ENCODE data around the gene ZNF407. TPM values are rescaled to one million over a fixed set of nuclear protein-coding genes. Genes with fewer than 3 reads are reported as not detected.

ZNF407 gene
- total RNA-seq, 1 experiment from 2014 or later, result 4.4 TPM

DNA sequence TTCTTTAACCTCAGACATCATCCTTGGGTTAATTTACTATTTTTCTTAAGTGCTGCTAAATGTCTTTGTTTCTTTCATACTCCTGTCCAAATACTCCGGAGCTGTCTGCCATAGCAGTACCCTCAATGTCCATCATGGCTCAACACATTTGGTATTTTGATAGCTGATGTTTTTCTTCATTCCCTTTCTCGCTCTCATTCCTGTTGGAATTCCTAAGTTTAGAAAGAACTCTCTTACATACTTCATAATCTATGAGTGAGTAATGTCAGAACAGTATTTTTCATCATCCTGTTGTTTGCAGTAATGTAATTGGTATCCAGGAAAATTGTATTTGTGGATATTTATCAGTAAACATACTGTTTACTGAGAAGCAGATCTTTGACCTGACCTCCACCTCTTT, 328.4 kb downstream of the ZNF407 start:
- H3K36me3 ChIP-seq, result no peaks in the 10 kb centered on the region
- no peaks in the 10 kb centered on the region for H3K27me3 ChIP-seq
- H3K9me3 ChIP-seq, result no peaks in the 10 kb centered on the region
- no peak overlapping the region for H3K4me3 ChIP-seq
- DNase-seq, result no peak

DNA sequence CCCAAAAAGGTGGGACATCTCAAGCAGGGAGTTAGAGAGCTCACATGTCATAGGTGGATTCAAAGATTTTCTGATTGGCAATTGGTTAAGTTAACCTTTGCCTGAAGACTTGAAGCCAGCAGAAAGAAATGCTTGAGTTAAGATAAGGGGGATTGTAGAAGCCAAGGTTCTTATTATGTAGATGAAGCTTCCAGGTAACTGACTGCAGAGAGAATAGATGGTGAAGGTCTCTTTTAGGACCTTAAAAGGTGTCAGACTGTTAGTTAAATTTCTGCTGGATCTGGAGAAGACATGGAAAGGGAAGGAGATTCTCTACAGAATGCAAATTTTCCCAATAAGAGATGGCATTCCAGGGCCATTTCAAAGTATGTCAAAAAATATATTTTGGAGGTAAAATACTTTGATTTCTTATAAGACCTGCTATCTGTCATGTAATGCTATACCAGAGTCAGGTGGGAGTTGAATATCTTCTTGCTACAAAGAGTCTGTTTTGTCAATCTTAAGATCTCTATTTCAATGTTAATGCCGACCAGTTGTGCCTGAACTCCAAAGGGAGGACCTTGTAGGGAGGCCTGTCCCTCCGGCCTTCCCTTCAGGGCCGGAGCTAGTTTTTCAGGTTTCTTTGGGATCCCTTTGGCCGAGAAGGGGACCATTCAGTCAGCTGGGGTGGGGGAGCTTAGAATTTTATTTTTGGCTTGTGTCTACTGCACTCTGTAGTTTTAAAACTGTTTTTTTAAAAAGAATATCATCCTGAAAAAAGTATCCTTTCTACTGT, 330.7 kb downstream of the ZNF407 start:
- Histone ChIP-seq H3K9me3 (no peaks in the 10 kb centered on the region), H3K4me3 (no peak overlapping the region), H3K36me3 (no peaks in the 10 kb centered on the region), H3K27me3 (no peaks in the 10 kb centered on the region)
- no peak for DNase-seq

GRCh38 chr18:74929110-74929509, 331.4 kb downstream of the ZNF407 start:
- H3K4me3 ChIP-seq, result no peak overlapping the region
- no peaks in the 10 kb centered on the region for H3K36me3 ChIP-seq
- no peak for DNase-seq
- no peaks in the 10 kb centered on the region for H3K27me3 ChIP-seq
- no peaks in the 10 kb centered on the region for H3K9me3 ChIP-seq

DNA sequence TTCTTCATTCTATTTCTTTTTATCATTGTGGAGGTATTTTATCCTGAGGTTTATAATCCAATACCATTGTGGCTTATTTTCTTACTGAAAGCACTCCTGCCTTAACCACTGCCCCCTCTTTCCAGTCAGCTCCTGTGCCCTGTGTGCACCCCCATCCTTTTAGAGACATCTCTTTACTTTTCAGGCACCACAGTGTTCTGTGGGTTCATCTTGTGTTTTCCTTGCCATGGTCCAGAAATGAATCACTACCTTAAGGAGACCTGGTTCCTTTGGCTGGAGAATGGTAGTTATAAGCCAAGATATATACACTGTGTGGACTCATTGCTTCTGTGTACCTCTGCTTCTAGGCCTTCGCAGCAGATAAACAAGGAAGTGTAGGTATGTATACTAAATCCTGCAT, 332.9 kb downstream of the ZNF407 start:
- Histone ChIP-seq H3K27me3 (no peaks in the 10 kb centered on the region), H3K9me3 (no peaks in the 10 kb centered on the region), H3K36me3 (no peaks in the 10 kb centered on the region), H3K4me3 (no peak overlapping the region)
- no peak for DNase-seq

DNA sequence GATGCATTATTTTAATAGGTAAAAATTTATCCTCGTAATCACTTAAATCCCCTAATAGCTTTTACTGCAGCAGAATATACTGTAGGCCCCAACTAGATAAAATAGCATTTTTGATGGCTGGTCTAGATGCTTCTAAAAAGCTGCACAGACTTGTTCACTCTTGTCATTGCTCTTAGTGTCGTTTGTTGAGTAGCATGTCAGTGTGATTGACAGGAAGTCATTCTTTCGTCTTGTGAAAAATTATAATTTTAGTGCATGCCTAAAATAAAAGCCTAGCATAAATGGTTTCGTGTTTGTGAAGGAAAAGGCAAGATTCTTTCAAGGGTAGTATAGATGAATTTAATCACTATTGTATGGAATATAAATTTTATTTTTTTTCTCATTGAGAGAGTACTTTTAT, 336.3 kb downstream of the ZNF407 start:
- no peaks in the 10 kb centered on the region for H3K36me3 ChIP-seq
- no peak overlapping the region for H3K4me3 ChIP-seq
- H3K9me3 ChIP-seq, result no peaks in the 10 kb centered on the region
- no peak for DNase-seq
- no peaks in the 10 kb centered on the region for H3K27me3 ChIP-seq

GRCh38 chr18:74935434-74935833, 337.8 kb downstream of the ZNF407 start:
- Histone ChIP-seq H3K36me3 (no peaks in the 10 kb centered on the region), H3K4me3 (no peak overlapping the region), H3K9me3 (no peaks in the 10 kb centered on the region), H3K27me3 (no peaks in the 10 kb centered on the region)
- no peak for DNase-seq

- DNase-seq, result no peak
- no peak overlapping the region for H3K4me3 ChIP-seq
- no peaks in the 10 kb centered on the region for H3K36me3 ChIP-seq
- H3K9me3 ChIP-seq, result no peaks in the 10 kb centered on the region
- H3K27me3 ChIP-seq, result no peaks in the 10 kb centered on the region
Observed at GRCh38 chr18:74936343-74936742, 338.7 kb downstream of the ZNF407 start.

DNA sequence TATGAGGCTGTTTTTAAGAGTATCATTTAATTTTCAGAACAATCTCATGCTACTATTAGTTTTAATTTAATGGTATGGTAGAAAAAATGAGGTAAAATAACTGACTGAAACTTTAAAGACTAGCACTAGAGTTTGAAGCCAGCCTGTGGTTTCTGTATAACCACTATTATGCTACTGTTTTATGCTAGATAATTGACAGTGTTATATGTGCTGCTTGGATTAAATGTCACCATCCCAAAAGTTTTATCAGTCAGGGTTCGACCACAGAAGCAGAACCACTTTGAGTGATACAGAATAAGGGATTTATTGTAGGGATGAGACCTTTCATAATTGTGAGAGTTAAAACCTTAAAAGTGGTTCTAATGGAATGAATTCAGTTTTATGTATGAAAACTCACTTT, 339.6 kb downstream of the ZNF407 start:
- no peak for DNase-seq
- H3K36me3 ChIP-seq, result no peaks in the 10 kb centered on the region
- H3K9me3 ChIP-seq, result no peaks in the 10 kb centered on the region
- H3K4me3 ChIP-seq, result no peak overlapping the region
- H3K27me3 ChIP-seq, result no peaks in the 10 kb centered on the region

DNA sequence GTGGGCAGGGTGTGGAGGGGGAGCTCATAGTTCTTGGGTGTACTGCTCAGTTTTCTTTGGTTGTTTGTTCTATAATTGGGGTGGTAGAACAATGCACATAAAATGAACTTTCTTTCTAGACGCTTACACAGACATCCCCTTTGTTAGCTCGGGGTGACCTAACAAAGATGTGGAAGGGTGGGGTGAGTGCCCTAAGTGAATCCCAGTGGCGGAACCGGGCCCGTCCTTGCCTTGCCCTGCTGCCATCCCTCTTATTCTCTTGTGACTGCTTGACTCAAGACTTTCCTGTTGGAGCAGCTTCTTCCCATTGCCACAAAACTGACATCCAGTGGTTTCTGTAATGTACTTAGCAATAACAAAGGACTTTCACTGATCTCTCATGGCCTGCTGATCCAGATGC, 343.2 kb downstream of the ZNF407 start:
- no peaks in the 10 kb centered on the region for H3K36me3 ChIP-seq
- H3K9me3 ChIP-seq, result no peaks in the 10 kb centered on the region
- no peak for DNase-seq
- no peak overlapping the region for H3K4me3 ChIP-seq
- H3K27me3 ChIP-seq, result no peaks in the 10 kb centered on the region

DNA sequence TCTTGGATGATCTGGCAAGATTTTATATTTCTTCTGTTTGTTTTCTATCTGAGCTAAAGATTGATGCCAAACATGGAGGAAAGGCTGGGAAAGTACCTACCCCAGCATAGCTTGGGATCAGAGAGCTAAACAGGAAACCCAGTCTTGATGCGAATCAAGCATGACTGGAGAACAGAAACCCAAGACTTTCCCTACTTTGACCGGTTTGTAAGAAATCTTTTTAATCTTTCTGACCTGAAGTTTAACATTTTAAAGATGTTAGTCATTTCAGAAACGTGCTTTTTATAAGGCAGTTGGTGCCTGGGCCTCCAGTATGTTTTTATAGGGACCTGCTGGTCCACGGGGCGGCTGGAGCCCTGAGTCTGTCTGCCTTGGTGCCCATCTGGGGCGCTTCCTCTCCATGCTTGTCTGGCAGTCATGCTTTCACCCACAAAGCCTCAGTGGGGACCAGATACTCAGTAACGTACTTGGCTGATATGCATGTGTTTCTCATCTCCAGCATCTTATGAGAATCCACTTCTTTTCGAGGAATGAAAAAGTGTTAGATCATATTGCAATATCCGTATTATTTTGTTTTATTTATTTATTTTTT, 344.7 kb downstream of the ZNF407 start:
- DNase-seq, result no peak
- H3K36me3 ChIP-seq, result no peaks in the 10 kb centered on the region
- no peaks in the 10 kb centered on the region for H3K27me3 ChIP-seq
- H3K4me3 ChIP-seq, result no peak overlapping the region
- no peaks in the 10 kb centered on the region for H3K9me3 ChIP-seq

GRCh38 chr18:74944676-74945075, 347.0 kb downstream of the ZNF407 start:
- Histone ChIP-seq H3K9me3 (no peaks in the 10 kb centered on the region), H3K36me3 (no peaks in the 10 kb centered on the region), H3K4me3 (no peak overlapping the region), H3K27me3 (no peaks in the 10 kb centered on the region)
- DNase-seq, result no peak

GRCh38 chr18:74945774-74946545, 348.3 kb downstream of the ZNF407 start:
- no peak for DNase-seq
- Histone ChIP-seq H3K9me3 (no peaks in the 10 kb centered on the region), H3K4me3 (no peak overlapping the region)

DNA sequence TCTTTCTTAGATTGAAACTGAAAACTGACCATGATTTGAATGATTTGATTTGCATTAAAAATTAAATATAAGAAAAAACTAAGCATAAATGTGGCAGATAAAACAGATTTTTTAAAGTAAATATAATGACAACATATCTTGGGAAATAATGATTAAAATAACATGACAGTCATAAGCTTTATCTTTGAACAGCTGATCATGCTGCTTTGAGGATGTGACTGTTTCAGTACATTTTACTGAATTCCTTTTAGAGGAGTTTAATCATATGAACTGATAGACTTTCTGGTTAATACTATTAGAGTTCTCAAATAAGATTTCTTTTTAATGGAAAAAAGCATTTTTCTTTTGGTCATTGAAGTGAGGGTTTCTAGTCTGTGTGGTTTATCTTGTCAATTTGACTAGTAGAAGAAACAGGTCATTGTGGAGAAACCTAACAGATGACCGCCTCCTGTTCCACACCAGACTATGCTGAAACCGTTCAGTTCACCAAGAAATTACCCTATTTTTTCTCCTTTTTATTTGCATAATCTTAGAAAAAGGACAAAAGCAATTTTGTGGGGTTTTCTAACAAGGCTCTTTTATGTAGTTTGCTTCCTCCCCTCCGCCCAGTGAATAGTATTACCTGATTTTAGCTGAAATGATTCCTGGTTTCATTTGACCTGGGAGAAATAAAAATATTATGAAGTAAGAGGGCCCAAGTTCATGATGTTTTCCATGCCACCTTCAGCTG, 349.1 kb downstream of the ZNF407 start:
- Histone ChIP-seq H3K36me3 (no peaks in the 10 kb centered on the region), H3K4me3 (no peak overlapping the region), H3K27me3 (no peaks in the 10 kb centered on the region), H3K9me3 (no peaks in the 10 kb centered on the region)
- no peak for DNase-seq

More at GRCh38 chr18:74945774-74946545, 348.3 kb downstream of the ZNF407 start:
- Histone ChIP-seq H3K36me3 (no peaks in the 10 kb centered on the region), H3K27me3 (no peaks in the 10 kb centered on the region)

GRCh38 chr18:74947417-74947816, 349.7 kb downstream of the ZNF407 start:
- H3K9me3 ChIP-seq, result no peaks in the 10 kb centered on the region

DNA sequence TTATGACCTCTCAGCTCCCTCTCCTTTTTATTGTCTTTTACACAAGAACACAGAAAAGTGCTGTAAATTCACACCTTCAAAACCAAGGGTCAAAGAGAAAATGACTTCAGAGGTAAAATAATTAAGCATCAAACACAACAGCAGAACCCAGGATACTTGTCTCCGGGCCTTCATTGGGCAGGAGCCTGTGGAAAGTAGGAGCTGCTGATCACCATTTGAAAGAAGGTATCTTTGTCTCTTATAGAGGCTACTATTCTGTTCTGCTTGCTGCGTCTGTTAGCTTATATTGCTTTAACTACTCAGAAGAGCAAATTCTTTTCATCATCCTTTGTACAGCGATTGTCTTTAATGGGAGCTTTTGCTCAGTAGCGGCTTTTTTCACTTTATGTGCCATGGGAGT, 350.2 kb downstream of the ZNF407 start:
- H3K36me3 ChIP-seq, result no peaks in the 10 kb centered on the region
- no peak overlapping the region for H3K4me3 ChIP-seq
- H3K9me3 ChIP-seq, result no peaks in the 10 kb centered on the region
- no peaks in the 10 kb centered on the region for H3K27me3 ChIP-seq
- DNase-seq, result no peak

More at GRCh38 chr18:74947417-74947816, 349.7 kb downstream of the ZNF407 start:
- Histone ChIP-seq H3K36me3 (no peaks in the 10 kb centered on the region), H3K4me3 (no peak overlapping the region), H3K27me3 (no peaks in the 10 kb centered on the region)
- DNase-seq, result no peak

DNA sequence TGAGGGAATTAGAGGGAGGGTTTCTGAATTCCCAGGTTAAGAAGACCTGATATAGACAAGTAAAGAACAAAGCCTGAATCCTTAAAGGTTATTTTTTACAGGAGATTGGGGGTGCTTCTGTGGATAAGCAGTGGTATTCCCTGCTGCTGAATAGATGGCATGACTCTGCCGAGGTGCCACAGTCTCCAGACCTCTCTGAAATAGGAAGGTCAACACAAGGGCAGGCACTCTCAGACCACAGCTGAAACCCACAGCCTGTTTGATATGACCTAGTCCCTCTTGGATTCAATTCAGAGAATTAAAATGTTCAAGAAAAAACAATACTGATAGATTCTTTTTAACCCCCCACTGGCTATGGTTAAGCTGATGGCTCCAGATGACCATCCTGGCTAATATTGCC, 351.9 kb downstream of the ZNF407 start:
- DNase-seq, result no peak
- no peak overlapping the region for H3K4me3 ChIP-seq

DNA sequence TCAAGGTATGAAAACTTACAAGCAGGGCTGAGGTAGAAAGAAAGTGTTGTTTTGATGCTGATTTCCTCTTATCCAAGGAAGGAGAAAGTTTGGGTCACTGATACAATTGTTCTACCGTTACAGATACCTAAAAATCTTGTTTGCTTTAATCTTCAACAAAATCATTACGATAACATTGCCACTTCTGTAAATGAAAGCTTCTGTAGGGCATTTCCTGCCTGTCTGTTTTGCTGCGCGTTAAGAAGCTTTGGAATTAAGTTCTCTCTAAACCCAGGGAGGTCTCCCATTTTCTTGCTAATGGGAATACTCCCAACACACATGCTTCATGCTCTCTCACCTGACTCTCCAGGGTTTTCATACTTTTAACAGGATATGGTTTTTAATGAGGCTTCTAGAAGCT, 352.8 kb downstream of the ZNF407 start:
- DNase-seq, result no peak
- Histone ChIP-seq H3K9me3 (no peaks in the 10 kb centered on the region), H3K36me3 (no peaks in the 10 kb centered on the region), H3K4me3 (no peak overlapping the region), H3K27me3 (no peaks in the 10 kb centered on the region)

More for the DNA sequence above, 351.9 kb downstream of the ZNF407 start:
- Histone ChIP-seq H3K27me3 (no peaks in the 10 kb centered on the region), H3K36me3 (no peaks in the 10 kb centered on the region), H3K9me3 (no peaks in the 10 kb centered on the region)
